SK-N-SH treated with all-trans-retinoic acid at 6 μM for 48 hours (cell line): ENCODE measurements around the gene ZC3H11A.
"Not testable (repeated sequence)": the region's sequence is repeated elsewhere in the genome, so short reads cannot be mapped to it uniquely, and the experiment has no call there.

Source experiments
- ATAC-seq: fragments of 200-7000 bp; cut with Tn5 transposase; 3 replicates; pipeline ENCODE4 v1.9.1; 2020; ENCODE audit warnings: mild to moderate bottlenecking, moderate library complexity
- ARNTL ChIP-seq: fragments of 450-650 bp; formaldehyde crosslinking; IDR thresholded peaks from 2 replicates; pipeline ENCODE4 v1.5.0; 2020; ENCODE audit warnings: low read depth, mild to moderate bottlenecking, moderate library complexity, borderline replicate concordance
- BACH2 ChIP-seq: fragments of 250-450 bp; sonication (Bioruptor Pico); IDR thresholded peaks from 2 replicates; pipeline ENCODE4 v1.9.0; 2021; ENCODE audit warnings: mild to moderate bottlenecking, borderline replicate concordance
- CREB5 ChIP-seq: fragments of 250-450 bp; sonication (Bioruptor Pico); IDR thresholded peaks from 2 replicates; pipeline ENCODE4 v1.5.1; 2020; ENCODE audit warnings: low read depth, mild to moderate bottlenecking, moderate library complexity
- CSRNP3 ChIP-seq: fragments of 250-450 bp; sonication (Bioruptor Pico); IDR thresholded peaks from 2 replicates; pipeline ENCODE4 v1.5.1; 2021; ENCODE audit warnings: mild to moderate bottlenecking, moderate library complexity
- ESRRG ChIP-seq: fragments of 250-450 bp; sonication (Bioruptor Pico); IDR thresholded peaks from 2 replicates; pipeline ENCODE4 v1.6.1; 2021; ENCODE audit warnings: mild to moderate bottlenecking
- GLIS3 ChIP-seq: fragments of 250-450 bp; sonication (Bioruptor Pico); IDR thresholded peaks from 2 replicates; pipeline ENCODE4 v1.5.0; 2020; ENCODE audit warnings: mild to moderate bottlenecking, moderate library complexity
- OSR1 ChIP-seq: fragments of 250-450 bp; sonication (Bioruptor Pico); IDR thresholded peaks from 2 replicates; pipeline ENCODE4 v1.8.0; 2022; ENCODE audit warnings: moderate library complexity, mild to moderate bottlenecking, inconsistent platforms
- PATZ1 ChIP-seq: fragments of 250-450 bp; sonication (Bioruptor Pico); IDR thresholded peaks from 2 replicates; pipeline ENCODE4 v1.8.0; 2020; ENCODE audit warnings: mild to moderate bottlenecking, moderate library complexity, borderline replicate concordance
- POU6F1 ChIP-seq: fragments of 250-450 bp; sonication (Bioruptor Pico); IDR thresholded peaks from 2 replicates; pipeline ENCODE4 v1.8.0; 2021; ENCODE audit warnings: low read depth, mild to moderate bottlenecking, moderate library complexity, borderline replicate concordance
- RARB ChIP-seq: fragments of 250-450 bp; sonication (Bioruptor Pico); IDR thresholded peaks from 2 replicates; pipeline ENCODE4 v1.8.0; 2021; ENCODE audit warnings: mild to moderate bottlenecking, moderate library complexity
- TCF4 ChIP-seq: fragments of 250-450 bp; sonication (Bioruptor Pico); IDR thresholded peaks from 2 replicates; pipeline ENCODE4 v1.8.0; 2021; ENCODE audit warnings: mild to moderate bottlenecking, moderate library complexity, borderline replicate concordance
- TOX ChIP-seq: fragments of 250-450 bp; sonication (Bioruptor Pico); IDR thresholded peaks from 2 replicates; pipeline ENCODE4 v1.8.0; 2021; ENCODE audit warnings: mild to moderate bottlenecking, moderate library complexity, borderline replicate concordance
- TSHZ2 ChIP-seq: fragments of 250-450 bp; sonication (Bioruptor Pico); IDR thresholded peaks from 2 replicates; pipeline ENCODE4 v1.5.0; 2020; ENCODE audit warnings: mild to moderate bottlenecking, moderate library complexity
- ZC3H10 ChIP-seq: fragments of 250-450 bp; sonication (Bioruptor Pico); IDR thresholded peaks from 2 replicates; pipeline ENCODE4 v1.5.1; 2021; ENCODE audit warnings: mild to moderate bottlenecking, moderate library complexity
- ZFP3 ChIP-seq: fragments of 250-450 bp; sonication (Bioruptor Pico); IDR thresholded peaks from 2 replicates; pipeline ENCODE4 v1.5.0; 2020; ENCODE audit warnings: mild to moderate bottlenecking, moderate library complexity
- ZFP30 ChIP-seq: fragments of 450-650 bp; formaldehyde crosslinking; IDR thresholded peaks from 2 replicates; pipeline ENCODE4 v1.5.0; 2022; ENCODE audit warnings: mild to moderate bottlenecking, moderate library complexity
- ZNF565 ChIP-seq: fragments of 450-650 bp; formaldehyde crosslinking; conservative IDR thresholded peaks from 2 replicates; pipeline ENCODE4 v1.5.0; 2020; ENCODE audit warnings: low read depth, mild to moderate bottlenecking, moderate library complexity
- ZNF70 ChIP-seq: fragments of 450-650 bp; formaldehyde crosslinking; IDR thresholded peaks from 2 replicates; pipeline ENCODE4 v1.5.0; 2020; ENCODE audit warnings: mild to moderate bottlenecking, moderate library complexity
- ZNF8 ChIP-seq: fragments of 450-650 bp; formaldehyde crosslinking; IDR thresholded peaks from 2 replicates; pipeline ENCODE4 v1.5.0; 2020; ENCODE audit warnings: mild to moderate bottlenecking, moderate library complexity

The ZC3H11A gene

GRCh38 chr1:203792486-203792885 is 2.9 kb upstream of the ZC3H11A start:
- no peak for ATAC-seq
- no peak for TF ChIP-seq ZFP3 (CRISPR knock-in tag)
- TF ChIP-seq, all 23 proteins: peak for 0

GRCh38 chr1:203793561-203793960 is 1.9 kb upstream of the ZC3H11A start:
- ATAC-seq: not testable (repeated sequence)

GRCh38 chr1:203794764-203795440 is 521 bp upstream of the ZC3H11A start:
- no peak for ATAC-seq
- no peak for TF ChIP-seq ZNF565 (CRISPR knock-in tag)
- TF ChIP-seq ZNF8 (CRISPR knock-in tag): no peak
- TF ChIP-seq CREB5: no peak
- no peak for TF ChIP-seq ZFP30 (CRISPR knock-in tag)
- TF ChIP-seq RARB (CRISPR knock-in tag): no peak
- no peak for TF ChIP-seq TOX
- no peak for TF ChIP-seq ESRRG (CRISPR knock-in tag)
- TF ChIP-seq GLIS3 (CRISPR knock-in tag): no peak
- TF ChIP-seq POU6F1: no peak
- no peak for TF ChIP-seq TCF4 (CRISPR knock-in tag)
- no peak for TF ChIP-seq CSRNP3 (CRISPR knock-in tag)
- no peak for TF ChIP-seq BACH2 (CRISPR knock-in tag)
- TF ChIP-seq OSR1 (CRISPR knock-in tag): no peak; the same call in 1 of the 2 replicates
- TF ChIP-seq PATZ1 (CRISPR knock-in tag): no peak
- TF ChIP-seq ZFP3 (CRISPR knock-in tag): no peak
- no peak for TF ChIP-seq TSHZ2 (CRISPR knock-in tag)
- TF ChIP-seq, all 23 proteins: peak for 0

GRCh38 chr1:203796236-203796605 is 798 bp downstream of the ZC3H11A start:
- peak; percentile 58 for ATAC-seq
- TF ChIP-seq TSHZ2 (CRISPR knock-in tag): no peak
- no peak for TF ChIP-seq TOX
- no peak for TF ChIP-seq GLIS3 (CRISPR knock-in tag)
- TF ChIP-seq ARNTL (CRISPR knock-in tag): no peak
- no peak for TF ChIP-seq BACH2 (CRISPR knock-in tag)
- no peak for TF ChIP-seq ESRRG (CRISPR knock-in tag)
- no peak for TF ChIP-seq ZNF70
- TF ChIP-seq RARB (CRISPR knock-in tag): no peak
- TF ChIP-seq ZFP30 (CRISPR knock-in tag): no peak
- TF ChIP-seq CSRNP3 (CRISPR knock-in tag): no peak
- no peak for TF ChIP-seq TCF4 (CRISPR knock-in tag)
- TF ChIP-seq ZFP3 (CRISPR knock-in tag): no peak
- TF ChIP-seq CREB5: no peak
- TF ChIP-seq ZC3H10 (CRISPR knock-in tag): no peak
